ENCODE data around the gene MAGI1. TPM values are rescaled to one million over a fixed set of nuclear protein-coding genes. Genes with fewer than 3 reads are reported as not detected.
A peak's percentile ranks its signal among the peaks of the same experiment; 100 is the strongest.

MAGI1 gene
- total and polyA plus RNA-seq, 2 donors (not counting 1 experiment from before 2014, with no cell fraction given), result 15.7 to 23.7 TPM

DNA sequence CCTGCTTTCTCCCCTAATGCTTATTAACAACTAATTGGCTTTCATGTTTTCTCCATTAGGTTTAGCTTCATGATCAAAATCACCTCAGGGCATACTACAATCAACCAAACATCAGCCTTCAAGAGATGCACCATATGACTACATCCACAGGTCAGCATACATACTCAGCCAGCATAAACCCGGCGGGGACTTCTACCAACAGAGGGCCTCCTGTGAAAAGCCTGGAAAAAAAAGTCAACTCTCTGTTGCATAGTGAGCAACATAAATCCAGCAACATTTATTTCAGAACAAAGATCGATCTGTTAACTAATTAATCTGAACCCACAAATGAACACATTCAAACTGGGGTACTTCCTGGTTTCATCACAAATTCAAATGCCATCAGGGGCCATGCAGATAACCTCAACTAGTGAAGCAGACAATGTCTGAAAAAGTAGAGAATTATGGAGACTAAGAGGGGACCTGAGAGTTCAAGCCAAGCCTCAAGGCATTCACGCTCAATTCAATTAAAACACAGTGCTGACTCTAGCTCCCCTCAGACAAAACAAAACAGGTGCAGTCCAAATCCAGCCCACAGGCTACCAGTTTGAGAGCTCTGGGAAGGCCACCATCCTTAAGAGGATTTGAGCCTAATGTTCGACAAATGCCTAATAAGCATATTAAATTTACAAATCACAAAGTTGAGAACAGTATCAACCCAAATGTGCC, 124.5 kb downstream of the MAGI1 start:
- no peaks in the 10 kb centered on the region for H3K36me3 ChIP-seq (ENCODE audit: control insufficient read depth, insufficient read depth, low read length)
- no peaks in the 10 kb centered on the region for H3K27me3 ChIP-seq (ENCODE audit: control insufficient read depth, insufficient read depth, low read length)
- no peak overlapping the region for H3K9ac ChIP-seq (ENCODE audit: insufficient read depth, low read length)
- H3K4me2 ChIP-seq (ENCODE audit: extremely low read depth, insufficient read depth, low read length), result no peak overlapping the region
- no peak overlapping the region for H3K4me3 ChIP-seq (replicated peaks in 1 of 4; ENCODE audit: control extremely low read depth in 1 of 4, insufficient read depth in 1 of 4, low read depth in 3 of 4, low read length in 4 of 4)
- no peaks in the 10 kb centered on the region for H3K4me1 ChIP-seq (ENCODE audit: control insufficient read depth, extremely low read depth, insufficient read depth, low read length)
- peak in 1 of 2 donors; percentile 19 for DNase-seq (ENCODE audit: low read depth in 2 of 2)
- H4K20me1 ChIP-seq (ENCODE audit: control insufficient read depth, extremely low read depth, insufficient read depth, low read length), result no peaks in the 10 kb centered on the region
- TF ChIP-seq, protein P1, sequence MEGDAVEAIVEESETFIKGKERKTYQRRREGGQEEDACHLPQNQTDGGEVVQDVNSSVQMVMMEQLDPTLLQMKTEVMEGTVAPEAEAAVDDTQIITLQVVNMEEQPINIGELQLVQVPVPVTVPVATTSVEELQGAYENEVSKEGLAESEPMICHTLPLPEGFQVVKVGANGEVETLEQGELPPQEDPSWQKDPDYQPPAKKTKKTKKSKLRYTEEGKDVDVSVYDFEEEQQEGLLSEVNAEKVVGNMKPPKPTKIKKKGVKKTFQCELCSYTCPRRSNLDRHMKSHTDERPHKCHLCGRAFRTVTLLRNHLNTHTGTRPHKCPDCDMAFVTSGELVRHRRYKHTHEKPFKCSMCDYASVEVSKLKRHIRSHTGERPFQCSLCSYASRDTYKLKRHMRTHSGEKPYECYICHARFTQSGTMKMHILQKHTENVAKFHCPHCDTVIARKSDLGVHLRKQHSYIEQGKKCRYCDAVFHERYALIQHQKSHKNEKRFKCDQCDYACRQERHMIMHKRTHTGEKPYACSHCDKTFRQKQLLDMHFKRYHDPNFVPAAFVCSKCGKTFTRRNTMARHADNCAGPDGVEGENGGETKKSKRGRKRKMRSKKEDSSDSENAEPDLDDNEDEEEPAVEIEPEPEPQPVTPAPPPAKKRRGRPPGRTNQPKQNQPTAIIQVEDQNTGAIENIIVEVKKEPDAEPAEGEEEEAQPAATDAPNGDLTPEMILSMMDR (conservative IDR thresholded peaks at IDR 0.05 in 1 of 2, IDR thresholded peaks at IDR 0.05 in 1 of 2; ENCODE audit: low read depth in 1 of 2, low read length in 2 of 2), result peak in 1 of 2 donors; percentile 37
- TF ChIP-seq EZH2 (IDR thresholded peaks at IDR 0.05; ENCODE audit: low read length, missing control alignments), result no peak
- H3K79me2 ChIP-seq (ENCODE audit: control insufficient read depth, insufficient read depth, low read length), result no peaks in the 10 kb centered on the region
- no peak overlapping the region for H3K27ac ChIP-seq (ENCODE audit: insufficient read depth, low read length)
- H2AFZ ChIP-seq (ENCODE audit: low read length), result no peak overlapping the region
- H3K9me3 ChIP-seq (ENCODE audit: control insufficient read depth, insufficient read depth, low read depth, low read length), result no peaks in the 10 kb centered on the region

DNA sequence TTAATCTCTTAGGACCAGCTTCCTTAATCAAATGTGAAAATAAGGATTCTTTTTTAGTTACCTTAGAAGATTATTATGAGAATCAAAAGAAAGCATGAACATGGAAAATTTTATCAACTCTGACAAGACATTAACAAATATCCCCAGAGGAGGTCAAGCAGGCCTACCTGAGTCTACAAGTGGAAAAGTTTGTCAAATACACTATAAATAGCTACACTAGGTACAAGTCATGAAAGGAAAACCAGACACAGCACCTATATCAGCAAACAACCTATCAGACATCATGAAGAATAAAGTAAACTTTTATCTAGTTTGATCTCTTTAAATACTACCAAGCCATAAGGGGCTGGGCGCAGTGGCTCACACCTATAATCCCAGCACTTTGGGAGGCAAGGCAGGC, 126.1 kb downstream of the MAGI1 start:
- H2AFZ ChIP-seq (ENCODE audit: low read length), result no peak overlapping the region
- H3K4me2 ChIP-seq (ENCODE audit: extremely low read depth, insufficient read depth, low read length), result no peak overlapping the region
- H3K9me3 ChIP-seq (ENCODE audit: control insufficient read depth, insufficient read depth, low read depth, low read length), result no peaks in the 10 kb centered on the region
- no peak overlapping the region for H3K9ac ChIP-seq (ENCODE audit: insufficient read depth, low read length)
- no peaks in the 10 kb centered on the region for H4K20me1 ChIP-seq (ENCODE audit: control insufficient read depth, extremely low read depth, insufficient read depth, low read length)
- TF ChIP-seq, protein P1 (conservative IDR thresholded peaks at IDR 0.05 in 1 of 2, IDR thresholded peaks at IDR 0.05 in 1 of 2; ENCODE audit: low read depth in 1 of 2, low read length in 2 of 2), result no peak
- TF ChIP-seq EZH2 (IDR thresholded peaks at IDR 0.05; ENCODE audit: low read length, missing control alignments), result no peak
- no peak overlapping the region for H3K27ac ChIP-seq (ENCODE audit: insufficient read depth, low read length)
- H3K27me3 ChIP-seq (ENCODE audit: control insufficient read depth, insufficient read depth, low read length), result no peaks in the 10 kb centered on the region
- H3K4me1 ChIP-seq (ENCODE audit: control insufficient read depth, extremely low read depth, insufficient read depth, low read length), result no peaks in the 10 kb centered on the region
- H3K36me3 ChIP-seq (ENCODE audit: control insufficient read depth, insufficient read depth, low read length), result no peaks in the 10 kb centered on the region
- no peak overlapping the region for H3K4me3 ChIP-seq (replicated peaks in 1 of 4; ENCODE audit: control extremely low read depth in 1 of 4, insufficient read depth in 1 of 4, low read depth in 3 of 4, low read length in 4 of 4)
- H3K79me2 ChIP-seq (ENCODE audit: control insufficient read depth, insufficient read depth, low read length), result no peaks in the 10 kb centered on the region
- DNase-seq (ENCODE audit: low read depth in 2 of 2), result no peak

DNA sequence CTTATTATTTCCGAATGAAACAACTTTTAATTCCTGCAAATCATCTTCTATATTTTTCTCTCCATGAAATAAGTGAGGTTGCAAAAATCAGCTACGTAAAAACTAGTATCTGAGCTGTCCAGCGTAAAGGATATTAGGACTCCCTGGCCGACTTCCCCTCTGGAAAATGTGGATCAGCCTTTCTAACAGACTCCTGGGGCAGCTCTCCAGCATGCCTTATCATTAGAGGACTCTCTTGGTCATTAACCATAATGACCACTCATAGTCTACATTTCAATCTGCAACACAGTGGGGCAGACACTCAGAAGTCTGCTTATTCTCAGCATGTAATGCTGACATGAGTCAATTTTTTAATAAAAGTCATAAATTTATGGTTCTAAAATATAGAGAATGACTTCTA, 130.1 kb downstream of the MAGI1 start:
- H3K4me1 ChIP-seq (ENCODE audit: control insufficient read depth, extremely low read depth, insufficient read depth, low read length), result peaks cover 2% of the 10 kb centered on the region
- no peak for DNase-seq (ENCODE audit: low read depth in 2 of 2)
- no peak overlapping the region for H3K4me3 ChIP-seq (replicated peaks in 1 of 4; ENCODE audit: control extremely low read depth in 1 of 4, insufficient read depth in 1 of 4, low read depth in 3 of 4, low read length in 4 of 4)
- H3K4me2 ChIP-seq (ENCODE audit: extremely low read depth, insufficient read depth, low read length), result no peak overlapping the region
- H2AFZ ChIP-seq (ENCODE audit: low read length), result no peak overlapping the region
- no peak overlapping the region for H3K9ac ChIP-seq (ENCODE audit: insufficient read depth, low read length)
- no peaks in the 10 kb centered on the region for H3K27me3 ChIP-seq (ENCODE audit: control insufficient read depth, insufficient read depth, low read length)
- no peaks in the 10 kb centered on the region for H3K36me3 ChIP-seq (ENCODE audit: control insufficient read depth, insufficient read depth, low read length)
- no peak for TF ChIP-seq EZH2 (IDR thresholded peaks at IDR 0.05; ENCODE audit: low read length, missing control alignments)
- TF ChIP-seq, protein P1 (conservative IDR thresholded peaks at IDR 0.05 in 1 of 2, IDR thresholded peaks at IDR 0.05 in 1 of 2; ENCODE audit: low read depth in 1 of 2, low read length in 2 of 2), result no peak
- no peaks in the 10 kb centered on the region for H4K20me1 ChIP-seq (ENCODE audit: control insufficient read depth, extremely low read depth, insufficient read depth, low read length)
- no peaks in the 10 kb centered on the region for H3K9me3 ChIP-seq (ENCODE audit: control insufficient read depth, insufficient read depth, low read depth, low read length)
- no peak overlapping the region for H3K27ac ChIP-seq (ENCODE audit: insufficient read depth, low read length)
- H3K79me2 ChIP-seq (ENCODE audit: control insufficient read depth, insufficient read depth, low read length), result no peaks in the 10 kb centered on the region
